HG02610 (cell line): ENCODE results near the gene ICAM2.
A peak's percentile ranks its signal among the peaks of the same experiment; 100 is the strongest.

Source experiments
- ATAC-seq: cut with Tn5 transposase; IDR thresholded peaks from one replicate; pipeline ENCODE4 v1.9.1; 2021; ENCODE audit warnings: mild to moderate bottlenecking, moderate library complexity; ENCODE audit not compliant: unreplicated experiment

The ICAM2 gene

DNA sequence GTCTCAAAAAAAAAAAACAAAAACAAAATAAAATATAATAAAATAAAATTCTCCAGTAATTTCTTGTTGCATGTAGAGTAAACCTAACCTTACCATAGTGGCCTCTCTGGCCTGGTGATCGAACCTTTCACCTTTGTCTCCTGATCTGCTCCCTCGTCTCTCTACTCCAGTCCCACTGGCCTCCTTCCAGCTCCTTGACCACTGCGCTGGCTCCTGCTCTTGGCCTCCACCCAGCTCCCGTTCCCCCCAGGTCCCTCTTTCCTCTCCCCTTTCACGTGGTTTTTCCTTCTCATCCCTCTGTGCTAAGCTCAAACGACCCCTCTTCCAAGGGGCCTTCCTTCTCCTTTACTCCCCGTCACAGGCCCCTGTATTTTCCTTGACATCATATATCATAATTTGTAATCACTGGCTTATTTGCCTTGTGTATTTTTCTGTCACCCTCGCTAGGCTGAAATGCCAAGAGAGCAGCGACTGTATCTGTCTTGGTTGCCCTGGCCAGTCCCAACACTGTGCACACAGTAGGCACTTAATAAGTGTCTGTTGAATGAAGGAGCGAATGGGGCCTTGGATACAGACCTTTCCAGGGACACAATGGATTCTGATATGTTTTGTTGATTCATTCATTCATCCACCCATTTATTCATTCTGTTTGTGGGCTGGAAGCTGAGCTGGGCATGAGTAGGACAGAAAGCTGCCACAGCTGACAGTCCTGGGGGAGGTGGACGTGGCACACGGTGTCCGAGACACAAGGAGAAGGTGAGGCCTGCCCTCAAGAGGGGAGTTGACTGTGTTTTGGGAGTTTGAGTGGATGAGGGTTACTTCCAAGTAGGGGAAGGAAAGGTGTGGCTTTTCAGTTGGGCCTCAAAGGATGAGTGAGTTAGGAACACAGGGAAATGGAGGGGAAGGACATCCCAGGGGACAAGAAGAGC is 41.9 kb downstream of the ICAM2 start:
- no peak for ATAC-seq

DNA sequence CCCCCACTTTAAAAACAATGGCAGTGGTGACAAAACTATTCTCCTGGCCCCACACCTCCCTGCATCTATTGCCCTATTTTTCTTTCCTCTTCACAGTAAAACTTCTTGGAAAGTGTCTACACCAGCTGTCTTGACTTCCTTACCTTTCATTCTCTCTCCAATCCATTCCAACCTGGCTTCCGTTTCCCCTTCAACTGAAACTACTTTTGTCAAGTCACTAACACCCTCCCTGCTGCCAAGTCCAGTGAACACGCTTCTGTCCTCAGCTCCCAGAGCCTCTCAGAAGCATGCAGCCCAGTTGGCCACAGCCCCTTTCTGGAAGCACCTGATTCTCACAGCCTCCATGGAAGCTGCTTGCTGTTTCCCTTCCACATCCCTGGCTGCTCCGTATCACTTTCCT is 43.7 kb downstream of the ICAM2 start:
- no peak for ATAC-seq

DNA sequence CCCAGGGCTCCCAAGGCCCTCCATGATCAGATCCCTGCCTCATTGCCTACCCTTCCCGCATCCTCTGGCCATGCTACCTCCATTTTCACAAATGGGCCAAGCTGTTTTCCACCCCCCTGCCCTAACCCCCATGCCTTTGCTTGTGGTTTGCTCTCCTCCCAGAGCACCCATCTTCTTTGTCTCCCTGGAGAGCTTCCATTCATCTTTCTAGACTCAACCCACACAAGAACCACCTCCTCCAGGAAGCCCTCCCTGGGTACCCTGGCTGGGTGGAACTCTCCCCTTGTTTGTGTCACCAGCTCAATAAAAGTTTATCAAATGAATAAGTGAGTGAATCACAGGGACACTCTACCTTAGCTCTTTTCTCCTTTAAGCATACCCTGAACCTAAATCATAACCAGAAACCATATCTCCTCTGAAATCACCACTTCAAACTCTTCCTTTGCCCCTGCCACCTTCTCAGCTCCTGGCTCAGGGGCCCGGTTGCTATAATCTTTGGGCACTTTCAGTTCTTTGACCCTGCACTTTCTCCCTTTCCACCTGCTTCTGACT is 44.8 kb downstream of the ICAM2 start:
- ATAC-seq = no peak

DNA sequence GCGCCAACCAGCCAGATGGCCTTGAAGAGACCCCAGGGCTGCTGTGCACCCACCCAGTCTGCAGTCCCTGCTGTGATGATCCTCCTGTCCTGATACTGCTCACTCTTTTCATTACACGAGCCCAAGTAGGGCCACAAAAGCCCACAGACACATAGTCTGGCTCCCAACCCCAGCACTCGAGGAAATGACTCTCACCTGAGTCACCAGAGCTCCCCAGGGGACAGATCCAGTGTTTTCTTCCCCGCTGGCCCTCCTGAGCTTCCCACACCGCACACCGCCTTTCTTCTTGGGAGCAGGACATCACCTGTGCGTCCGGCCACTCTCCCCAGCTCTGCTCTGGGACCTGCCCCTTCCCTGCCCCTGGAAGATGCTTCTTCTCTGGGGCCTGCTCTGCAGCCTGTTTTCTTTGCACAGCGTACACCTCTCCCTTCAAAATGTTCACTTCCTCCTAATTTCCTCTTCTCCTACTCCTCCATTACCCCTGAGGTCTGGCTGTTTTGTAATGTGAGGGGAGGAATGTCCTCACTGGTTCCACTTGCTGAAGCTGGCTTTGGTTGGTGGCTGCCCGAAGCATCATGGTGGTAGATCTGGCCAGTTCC is 45.7 kb downstream of the ICAM2 start:
- no peak for ATAC-seq

DNA sequence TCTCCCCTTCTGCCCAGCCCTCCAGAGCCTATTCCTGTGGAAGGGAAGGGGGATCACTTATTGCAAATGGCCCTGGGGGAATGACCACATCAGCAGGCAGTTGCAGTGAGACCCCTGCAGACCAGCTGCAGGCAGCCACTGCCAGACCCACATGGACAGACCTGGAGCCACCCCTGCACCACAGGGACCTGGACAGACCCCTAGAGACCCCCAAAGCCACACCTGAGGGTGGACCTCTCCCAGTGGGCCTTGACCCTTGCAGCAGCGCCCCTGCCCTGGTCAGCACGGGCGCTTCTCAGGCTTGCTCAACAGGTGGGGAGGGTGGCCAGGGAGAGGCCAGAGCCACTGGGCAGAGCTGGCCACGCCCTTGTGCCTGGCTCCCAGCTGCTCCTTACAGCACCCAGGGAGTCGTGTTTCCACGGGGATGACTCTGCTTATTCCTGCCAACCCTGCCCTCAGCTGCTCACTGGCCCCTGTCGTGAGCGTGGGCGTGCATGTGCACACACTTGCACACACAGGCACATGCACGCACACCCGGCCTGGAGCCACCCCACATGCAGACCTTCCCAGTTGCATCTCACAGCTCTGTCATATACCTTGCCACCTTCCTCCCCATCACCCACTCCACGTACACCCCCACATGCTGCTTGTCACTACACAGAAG is 46.4 kb downstream of the ICAM2 start:
- no peak for ATAC-seq

DNA sequence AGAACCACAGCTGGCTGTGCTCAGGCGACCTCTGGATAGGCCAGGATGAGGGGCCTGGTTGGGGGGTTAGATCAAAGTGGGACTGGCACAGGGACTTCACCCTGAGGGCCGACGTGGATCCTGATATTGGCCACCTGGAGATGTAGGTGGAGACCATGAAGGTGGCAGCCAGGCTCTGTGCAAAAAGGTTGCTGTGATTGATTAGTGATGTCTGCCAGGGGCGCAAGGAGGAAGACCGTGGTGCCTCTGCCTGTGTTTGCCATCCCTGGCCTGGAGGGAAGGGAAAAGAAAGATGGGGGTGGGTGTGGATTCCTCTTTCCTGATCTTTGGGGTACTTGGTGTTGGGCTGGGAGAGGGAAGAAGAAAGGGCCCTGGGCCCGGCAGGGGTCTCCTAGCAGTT is 47.2 kb downstream of the ICAM2 start:
- ATAC-seq = no peak

DNA sequence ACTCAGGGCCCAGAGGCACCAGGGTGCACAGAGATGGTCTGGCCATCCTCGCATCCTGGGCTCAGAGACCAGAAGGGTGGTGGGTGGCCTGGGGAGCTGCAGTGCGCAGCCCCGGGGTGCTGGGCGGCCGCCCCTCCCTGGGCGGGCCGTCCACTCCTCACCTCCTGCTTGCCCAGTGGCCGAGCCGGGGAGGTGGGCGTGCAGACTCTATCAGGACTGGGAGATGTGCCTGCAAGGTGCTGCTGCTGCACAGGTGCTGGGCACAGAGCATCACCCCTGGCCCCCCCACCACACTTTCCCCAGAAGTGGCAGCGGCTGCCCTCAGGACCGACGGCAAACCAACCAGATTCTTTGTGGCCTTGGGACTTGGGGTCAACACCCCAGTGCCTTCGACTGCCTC is 47.6 kb downstream of the ICAM2 start, which contains the start of gene SCN4A:
TSS of gene SCN4A (minus strand) at position 123 of the 400 bp plus-strand sequence. CDS start at position 46, 77 bp downstream.
- ATAC-seq = no peak

DNA sequence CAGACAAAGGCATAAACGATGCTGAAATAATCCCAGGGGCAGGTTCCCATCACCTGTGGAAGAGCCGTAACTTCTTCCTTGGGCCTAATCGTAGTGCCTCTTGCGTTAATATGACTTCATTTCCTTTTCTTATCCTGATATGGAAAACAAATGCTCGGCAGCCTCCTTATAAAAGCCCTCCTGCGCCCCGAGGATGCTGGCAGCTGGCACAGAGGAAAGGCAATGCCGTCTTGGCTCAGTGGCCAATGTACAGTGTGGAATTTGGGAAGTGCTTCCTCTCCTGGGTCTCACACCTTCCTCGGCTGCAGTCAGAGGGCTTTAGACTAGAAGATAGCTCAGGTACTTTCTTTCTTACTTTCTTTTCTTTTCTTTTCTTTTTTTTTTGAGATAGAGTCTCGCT is 51.2 kb downstream of the ICAM2 start:
- no peak for ATAC-seq

DNA sequence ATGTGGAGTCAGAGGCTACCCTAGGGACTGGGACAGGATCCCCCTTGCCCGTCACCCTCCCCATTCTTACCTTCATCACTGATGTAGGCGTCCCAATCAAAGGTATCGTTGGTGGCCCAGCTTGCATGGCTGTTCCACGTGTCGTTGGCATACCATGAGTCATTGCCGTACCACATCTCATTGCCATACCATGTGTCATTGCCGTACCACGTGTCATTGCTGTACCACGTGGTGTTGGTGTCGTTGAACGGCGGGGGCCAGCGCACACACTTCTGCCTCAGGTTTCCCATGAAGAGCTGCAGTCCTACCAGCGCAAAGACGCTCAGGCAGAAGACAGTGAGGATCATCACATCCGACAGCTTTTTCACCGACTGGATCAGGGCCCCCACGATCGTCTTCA is 52.5 kb downstream of the ICAM2 start:
- no peak for ATAC-seq

DNA sequence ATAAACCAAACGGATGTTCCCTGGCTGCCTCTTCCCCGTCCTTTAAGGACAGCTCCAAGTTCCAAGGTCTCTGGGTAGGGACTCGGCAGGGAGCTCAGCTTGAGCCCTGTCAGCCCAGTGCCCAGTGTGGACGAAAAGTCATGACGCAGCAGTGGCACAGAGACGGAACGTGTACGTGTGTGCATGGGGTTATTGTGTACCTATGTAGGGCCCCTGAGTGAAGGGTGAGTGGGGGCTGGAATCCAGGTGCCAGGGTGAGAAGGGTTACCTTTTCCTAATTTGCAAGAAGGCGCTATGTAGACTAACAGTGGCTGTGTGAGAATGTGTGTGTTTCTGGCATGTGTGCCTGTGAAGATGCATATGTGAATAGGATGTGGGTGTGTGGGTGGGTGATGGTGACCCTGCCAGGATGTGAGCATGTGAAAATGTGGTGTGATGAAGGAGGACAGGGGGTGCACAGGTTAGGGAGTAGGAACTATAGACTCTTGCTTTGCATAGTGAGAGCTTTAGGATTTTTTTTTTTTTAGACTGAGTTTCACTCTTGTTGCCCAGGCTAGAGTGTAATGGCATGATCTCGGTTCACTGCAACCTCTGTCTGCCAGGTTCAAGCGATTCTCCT is 53.7 kb downstream of the ICAM2 start:
- ATAC-seq = peak; percentile 64

DNA sequence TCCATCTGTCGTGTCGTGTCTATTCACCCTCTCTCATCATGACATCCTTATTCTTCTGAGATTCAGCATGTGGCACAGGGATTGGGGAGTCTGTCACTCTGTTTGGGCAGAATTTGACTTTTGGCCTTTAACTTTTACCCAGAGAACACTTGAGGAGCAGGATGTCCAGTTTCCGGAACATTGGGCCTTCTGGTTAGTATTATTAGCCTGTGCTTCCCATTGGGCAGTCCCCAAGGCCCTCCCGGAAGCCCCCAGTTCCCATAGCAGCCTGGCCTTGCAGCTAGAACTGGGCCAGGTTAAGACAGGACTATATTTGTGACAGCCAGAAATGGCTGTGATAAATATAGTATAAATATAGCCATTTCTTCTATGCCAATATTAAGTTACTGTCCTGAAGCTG is 57.3 kb downstream of the ICAM2 start:
- no peak for ATAC-seq

DNA sequence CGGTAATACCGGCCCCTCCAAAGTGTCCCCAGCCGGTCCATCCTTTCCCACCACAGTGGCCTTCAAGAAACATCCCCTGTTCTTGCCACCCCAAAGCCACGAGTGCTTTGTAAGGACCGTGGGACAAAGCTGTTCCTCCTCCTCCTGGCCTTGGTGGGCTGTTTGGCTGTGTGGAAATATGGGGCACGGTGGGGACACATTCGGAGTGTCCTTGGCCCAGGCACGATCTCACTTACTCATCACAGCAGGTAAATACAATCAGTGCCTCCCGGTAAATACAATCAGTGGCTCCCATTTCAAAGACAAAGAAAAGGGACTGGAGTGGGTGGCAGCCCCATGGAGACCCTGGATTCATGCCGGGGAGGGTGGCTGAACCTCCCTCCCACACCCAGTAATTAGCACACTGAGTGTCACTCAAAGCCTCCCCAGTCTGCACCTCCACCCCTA is 58.1 kb downstream of the ICAM2 start:
- ATAC-seq = no peak

DNA sequence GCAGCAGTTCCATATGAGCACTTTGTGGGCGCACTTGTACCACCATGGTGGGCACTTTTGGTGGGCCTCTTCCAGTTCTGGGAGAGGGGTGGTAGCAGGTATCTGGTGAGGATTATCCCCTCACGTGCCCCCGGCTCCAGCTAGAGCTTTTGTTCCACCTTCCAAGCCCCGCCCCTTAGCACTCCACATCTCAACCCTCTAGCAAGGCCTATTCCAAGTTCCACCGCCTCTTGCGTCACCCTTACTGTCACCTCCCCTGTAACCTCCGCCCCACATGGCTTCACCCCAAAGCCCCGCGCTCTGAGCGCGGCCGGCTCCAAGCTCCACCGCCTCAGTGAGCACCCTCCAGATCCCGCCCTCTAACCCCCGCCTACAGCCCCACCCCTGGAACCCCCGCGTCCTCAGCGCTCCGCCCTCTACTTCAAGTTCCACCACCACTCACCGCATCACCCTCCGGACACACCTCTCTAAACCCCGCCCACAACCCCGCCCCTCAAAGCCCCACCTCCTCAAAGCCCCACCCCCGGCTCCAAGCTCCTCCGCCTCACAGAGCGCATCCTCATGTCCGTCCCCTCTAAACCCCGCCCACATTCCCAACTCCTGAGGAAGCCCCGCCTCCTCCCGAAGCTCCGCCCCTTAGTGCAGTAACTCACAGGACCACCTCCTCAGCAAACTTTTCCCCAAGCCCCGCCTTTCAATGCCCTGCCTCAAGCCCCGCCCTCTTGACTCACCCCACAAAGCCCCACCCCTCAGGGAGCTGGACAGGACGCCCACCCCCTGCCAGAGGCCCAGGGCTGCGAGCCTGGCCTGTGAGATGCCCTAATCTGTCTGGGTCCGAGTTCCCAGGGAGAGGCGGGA is 58.8 kb downstream of the ICAM2 start:
- no peak for ATAC-seq

DNA sequence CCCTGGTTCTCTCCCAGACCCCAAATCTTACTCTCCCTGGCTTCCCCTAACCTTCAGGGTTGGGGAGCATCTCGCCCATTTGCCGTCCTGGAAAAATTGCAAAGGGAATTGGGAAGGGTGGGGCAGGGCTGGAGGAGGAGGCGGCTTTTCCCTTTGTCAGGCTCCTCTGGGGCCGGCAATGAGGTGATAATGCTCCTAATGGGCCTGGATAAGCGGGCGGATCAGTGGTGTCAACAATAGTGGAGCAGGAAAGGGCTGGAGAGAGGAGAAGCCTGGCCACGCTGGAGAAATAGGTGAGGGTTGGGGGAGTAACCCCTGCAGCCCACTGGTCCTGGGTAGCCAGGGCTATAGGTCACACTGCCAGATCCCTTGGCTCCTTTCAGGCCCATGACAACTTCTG is 60.0 kb downstream of the ICAM2 start:
- no peak for ATAC-seq

DNA sequence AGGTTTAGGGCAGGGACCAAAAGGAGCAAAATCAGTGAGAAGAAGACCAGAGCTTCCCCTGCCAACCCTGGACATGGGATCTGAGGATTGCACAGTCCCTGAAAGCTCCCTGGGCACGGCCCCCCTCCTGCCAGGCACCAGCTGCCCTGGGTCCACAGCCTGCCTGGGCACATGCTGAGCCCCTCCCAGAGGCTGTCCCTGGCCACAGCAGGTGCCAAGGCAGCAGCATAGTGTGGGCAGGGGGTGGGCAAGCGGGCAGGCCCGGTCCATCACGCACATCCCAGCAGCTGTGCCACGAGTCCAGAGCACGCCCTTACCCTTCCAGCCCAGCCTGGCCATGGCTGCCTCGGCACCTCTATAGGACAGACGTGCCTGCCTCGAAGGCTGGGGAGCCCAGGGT is 60.4 kb downstream of the ICAM2 start:
- ATAC-seq = no peak

DNA sequence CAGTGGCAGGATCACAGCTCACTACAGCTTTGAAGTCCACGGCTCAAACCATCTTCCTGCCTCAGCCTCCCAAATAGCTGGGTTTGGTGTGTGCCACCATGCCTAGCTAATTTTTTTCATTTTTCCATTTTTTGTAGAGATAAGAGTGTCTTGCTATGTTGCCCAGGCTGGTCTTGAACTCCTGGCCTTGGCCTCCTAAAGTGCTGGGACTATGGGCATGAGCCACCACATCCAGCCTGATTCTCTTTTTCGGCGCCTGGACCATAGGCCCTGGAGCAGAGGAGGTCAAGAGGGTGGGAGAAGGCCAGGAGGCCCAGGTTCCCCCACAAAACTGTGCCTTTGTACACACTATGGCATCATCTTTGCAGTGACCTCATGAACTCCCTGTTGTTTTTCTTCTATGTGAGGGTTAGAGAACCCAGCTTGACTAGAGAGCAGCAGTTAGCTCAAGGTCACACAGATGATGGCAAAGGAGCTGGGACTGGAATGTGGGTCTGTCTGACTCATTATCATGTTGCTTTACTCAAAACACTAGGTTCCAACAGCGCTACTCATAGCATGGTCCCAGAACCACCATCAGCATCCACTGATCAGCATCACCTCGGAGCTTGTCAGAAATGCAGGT is 64.0 kb downstream of the ICAM2 start:
- no peak for ATAC-seq

DNA sequence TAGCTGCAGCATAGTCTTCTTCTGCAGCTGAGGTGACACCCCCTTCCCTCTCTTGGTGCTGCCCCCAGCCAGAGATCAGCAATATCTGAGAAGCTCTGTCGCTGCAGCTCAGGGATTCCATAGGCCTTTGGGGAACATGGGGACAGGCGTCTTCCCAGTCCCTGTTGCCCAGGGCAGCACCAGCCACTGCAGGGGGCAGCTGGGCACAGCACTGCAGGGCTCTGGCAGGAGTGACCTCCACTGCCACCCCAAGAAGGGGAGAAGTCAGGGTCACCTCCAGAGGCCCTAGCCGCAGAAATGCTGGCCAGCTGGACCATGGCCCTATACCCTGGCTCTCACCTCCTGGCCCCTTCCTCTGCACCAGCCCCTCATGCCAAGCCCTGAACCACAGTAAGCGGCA is 64.6 kb downstream of the ICAM2 start:
- no peak for ATAC-seq

DNA sequence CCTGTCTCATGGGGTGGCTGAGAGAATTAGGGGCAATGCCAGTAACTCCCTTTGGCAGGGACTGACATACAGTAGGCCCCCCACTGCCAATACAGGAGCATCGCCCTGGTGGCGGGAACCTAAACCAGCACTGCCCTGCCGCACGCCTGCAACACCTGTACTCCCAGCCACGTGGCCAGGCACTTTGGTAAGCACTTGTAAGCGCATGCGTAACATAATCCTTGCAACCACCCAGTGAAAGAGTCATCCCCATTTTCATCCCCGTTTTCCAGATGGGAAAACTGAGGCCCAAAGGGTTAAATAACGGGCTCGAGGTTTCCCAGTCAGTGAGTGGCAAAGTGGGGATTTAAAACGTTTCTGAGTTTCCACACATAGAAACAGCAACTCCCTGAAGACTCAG is 65.2 kb downstream of the ICAM2 start:
- ATAC-seq = no peak

DNA sequence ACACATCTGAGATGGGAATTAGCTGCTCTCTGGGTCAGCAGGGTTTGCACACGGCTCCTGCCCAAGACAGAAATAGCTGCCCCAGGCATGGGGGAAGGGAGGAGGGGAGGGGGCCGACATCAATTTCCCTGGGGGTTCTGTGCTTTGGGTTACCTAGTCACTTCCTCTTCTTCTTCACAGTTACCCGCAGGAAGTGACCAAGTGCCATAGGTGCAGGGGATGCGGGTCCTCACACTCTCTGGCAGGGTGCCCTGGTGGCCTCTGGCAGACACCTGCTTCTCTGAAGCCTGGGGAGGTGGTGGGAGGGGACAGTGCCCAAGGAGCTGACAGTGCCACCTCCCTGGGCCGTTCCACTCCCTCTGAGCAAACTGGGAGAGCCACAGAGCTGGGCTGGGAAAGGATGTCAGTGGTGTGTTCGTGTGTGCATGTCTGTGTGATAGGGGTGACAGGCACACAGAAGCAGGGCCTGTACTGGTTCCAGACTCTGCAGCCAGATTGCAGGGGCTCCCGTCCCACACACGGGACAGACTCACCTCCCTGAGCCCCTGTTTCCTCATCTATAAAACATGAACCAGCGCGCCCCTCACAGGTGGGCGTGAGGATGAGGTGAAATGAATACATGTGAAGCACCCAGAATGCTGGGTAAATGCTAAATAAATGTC is 65.9 kb downstream of the ICAM2 start:
- ATAC-seq = no peak
